Measurements from ENCODE around the gene CDX2. TPM values are rescaled to one million over a fixed set of nuclear protein-coding genes. Genes with fewer than 3 reads are reported as not detected.

Gene CDX2
- total RNA-seq, 1 donor from 2014 or later = 11.3 TPM

- H3K4me3 Mint-ChIP-seq = no peak overlapping the region
- TF ChIP-seq, protein P1, sequence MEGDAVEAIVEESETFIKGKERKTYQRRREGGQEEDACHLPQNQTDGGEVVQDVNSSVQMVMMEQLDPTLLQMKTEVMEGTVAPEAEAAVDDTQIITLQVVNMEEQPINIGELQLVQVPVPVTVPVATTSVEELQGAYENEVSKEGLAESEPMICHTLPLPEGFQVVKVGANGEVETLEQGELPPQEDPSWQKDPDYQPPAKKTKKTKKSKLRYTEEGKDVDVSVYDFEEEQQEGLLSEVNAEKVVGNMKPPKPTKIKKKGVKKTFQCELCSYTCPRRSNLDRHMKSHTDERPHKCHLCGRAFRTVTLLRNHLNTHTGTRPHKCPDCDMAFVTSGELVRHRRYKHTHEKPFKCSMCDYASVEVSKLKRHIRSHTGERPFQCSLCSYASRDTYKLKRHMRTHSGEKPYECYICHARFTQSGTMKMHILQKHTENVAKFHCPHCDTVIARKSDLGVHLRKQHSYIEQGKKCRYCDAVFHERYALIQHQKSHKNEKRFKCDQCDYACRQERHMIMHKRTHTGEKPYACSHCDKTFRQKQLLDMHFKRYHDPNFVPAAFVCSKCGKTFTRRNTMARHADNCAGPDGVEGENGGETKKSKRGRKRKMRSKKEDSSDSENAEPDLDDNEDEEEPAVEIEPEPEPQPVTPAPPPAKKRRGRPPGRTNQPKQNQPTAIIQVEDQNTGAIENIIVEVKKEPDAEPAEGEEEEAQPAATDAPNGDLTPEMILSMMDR (conservative IDR thresholded peaks at IDR 0.05) = no peak
Observed at GRCh38 chr13:27915301-27916207, 53.6 kb downstream of the CDX2 start.

GRCh38 chr13:27913160-27913559, 56.0 kb downstream of the CDX2 start:
- Mint-ChIP-seq H3K4me3 (no peak overlapping the region), H3K36me3 (no peaks in the 10 kb centered on the region), H3K27ac (no peak overlapping the region), H3K4me1 (ENCODE audit: unreplicated experiment) (peaks cover 4% of the 10 kb centered on the region), H3K27me3 (peaks cover 98% of the 10 kb centered on the region), H3K9me3 (no peaks in the 10 kb centered on the region)
- TF ChIP-seq, protein P1 (conservative IDR thresholded peaks at IDR 0.05) = no peak
- no peak for DNase-seq (ENCODE audit: extremely low spot score, unreplicated experiment)

More at GRCh38 chr13:27915301-27916207, 53.6 kb downstream of the CDX2 start:
- H3K27me3 Mint-ChIP-seq = peaks cover 94% of the 10 kb centered on the region
- no peaks in the 10 kb centered on the region for H3K36me3 Mint-ChIP-seq
- H3K9me3 Mint-ChIP-seq = no peaks in the 10 kb centered on the region
- DNase-seq (ENCODE audit: extremely low spot score, unreplicated experiment) = no peak
- no peak overlapping the region for H3K27ac Mint-ChIP-seq
- H3K4me1 Mint-ChIP-seq (ENCODE audit: unreplicated experiment) = peaks cover 4% of the 10 kb centered on the region

DNA sequence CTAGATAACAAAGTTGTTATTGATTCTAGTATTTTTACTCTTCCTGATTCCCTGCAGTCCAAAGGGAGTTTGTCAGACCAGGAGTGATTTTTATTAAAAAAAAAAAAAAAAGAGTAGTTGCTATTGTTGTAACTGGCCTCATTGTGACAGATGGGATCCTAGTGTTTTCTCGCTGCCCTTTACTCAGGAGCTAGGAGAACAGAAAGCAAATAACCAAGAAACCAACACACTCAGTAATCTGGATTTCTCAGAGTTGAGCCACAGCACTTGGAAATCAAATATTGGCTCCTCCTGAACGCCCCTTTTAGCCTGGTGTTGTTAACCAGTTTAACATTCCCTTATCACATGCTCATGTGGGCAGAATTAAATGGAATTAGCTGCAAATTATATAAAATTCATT, 57.6 kb downstream of the CDX2 start:
- Mint-ChIP-seq H3K4me3 (no peak overlapping the region), H3K27me3 (peaks cover 96% of the 10 kb centered on the region), H3K36me3 (no peaks in the 10 kb centered on the region), H3K4me1 (ENCODE audit: unreplicated experiment) (no peaks in the 10 kb centered on the region), H3K27ac (no peak overlapping the region), H3K9me3 (no peaks in the 10 kb centered on the region)
- no peak for DNase-seq (ENCODE audit: extremely low spot score, unreplicated experiment)
- TF ChIP-seq, protein P1 (conservative IDR thresholded peaks at IDR 0.05) = no peak

Other genes with a start within 250 kb of the CDX2 start
- gene GSX1, start 176.8 kb downstream of the CDX2 start, total RNA-seq (ENCODE audit: low replicate concordance) = not detected in 2 replicates
- 7.1 and 16.2 TPM in 2 replicates for gene PDX1, start 49.3 kb downstream of the CDX2 start, total RNA-seq (ENCODE audit: low replicate concordance)
- gene URAD, start 19.4 kb upstream of the CDX2 start, total RNA-seq (ENCODE audit: low replicate concordance) = 0.93 TPM in 1 of 2 replicates, not detected in the other
- not detected in 2 replicates for gene FLT3, start 131.3 kb upstream of the CDX2 start, total RNA-seq (ENCODE audit: low replicate concordance)
- gene PAN3, start 169.2 kb upstream of the CDX2 start, total RNA-seq (ENCODE audit: low replicate concordance) = 32.8 and 37.4 TPM in 2 replicates

All from type B pancreatic cell (in vitro differentiated cells).